Caco-2 (cell line): ENCODE data around the gene ESD. TPM values are rescaled to one million over a fixed set of nuclear protein-coding genes. Genes with fewer than 3 reads are reported as not detected.
"Not testable (repeated sequence)": the region's sequence is repeated elsewhere in the genome, so short reads cannot be mapped to it uniquely, and the experiment has no call there.

Source experiments
- BruUV-seq: library from RNA; stranded (reverse); fragments of 400-500 nt; replicated peaks from 2 replicates; lab custom pipeline; 2021; lab: Mats Ljungman, UMichigan
- CTCF ChIA-PET: fragments of 300-600 bp; sonication (Branson Sonifier 250); formaldehyde crosslinking; loops from one replicate; lab custom pipeline; 2022; ENCODE audit warnings: antibody characterized with exemption; lab: Charles Lee
- POLR2A ChIA-PET: fragments of 300-600 bp; sonication (Branson Sonifier 250); formaldehyde crosslinking; loops from one replicate; lab custom pipeline; 2022; ENCODE audit warnings: antibody characterized with exemption; lab: Charles Lee
- DNase-seq, 2 experiments: peaks; one replicate each; pipeline versions ENCODE4 v3.0.0 to v3.0.0-alpha.2; 2020 to 2022
- H3K27me3 ChIP-seq: replicated peaks from 2 replicates; pipeline ENCODE4 v1.6.0; 2011; ENCODE audit warnings: low read length; ENCODE audit not compliant: control insufficient read depth, insufficient read depth
- H3K36me3 ChIP-seq: 2 replicates; pipeline ENCODE4 v1.5.1; 2011; ENCODE audit warnings: low read length; ENCODE audit not compliant: control insufficient read depth, insufficient read depth
- H3K4me1 ChIP-seq: fragments of 250-450 bp; sonication (Bioruptor Pico); 2 replicates; pipeline ENCODE4 v1.5.1; 2020; ENCODE audit warnings: mild to moderate bottlenecking
- H3K4me3 ChIP-seq: 2 replicates; pipeline ENCODE4 v1.5.1; 2011; ENCODE audit warnings: low read depth, mild to moderate bottlenecking, control low read depth, low read length
- H3K9me3 ChIP-seq: fragments of 250-450 bp; sonication (Bioruptor Pico); 2 replicates; pipeline ENCODE4 v1.5.1; 2020; ENCODE audit warnings: mild to moderate bottlenecking, moderate library complexity
- H3K27ac Mint-ChIP-seq: one replicate; pipeline ENCODE4 v1.8.0; 2022; ENCODE audit warnings: mixed read lengths; ENCODE audit not compliant: unreplicated experiment
- H3K27me3 Mint-ChIP-seq: one replicate; pipeline ENCODE4 v1.8.0; 2022; ENCODE audit warnings: mixed read lengths; ENCODE audit not compliant: insufficient read depth, unreplicated experiment
- H3K36me3 Mint-ChIP-seq: one replicate; pipeline ENCODE4 v1.8.0; 2022; ENCODE audit warnings: mild to moderate bottlenecking, mixed read lengths; ENCODE audit not compliant: insufficient read depth, unreplicated experiment
- H3K4me1 Mint-ChIP-seq: one replicate; pipeline ENCODE4 v1.8.0; 2022; ENCODE audit warnings: low read depth, mixed read lengths; ENCODE audit not compliant: unreplicated experiment
- H3K4me3 Mint-ChIP-seq: one replicate; pipeline ENCODE4 v1.8.0; 2022; ENCODE audit warnings: mild to moderate bottlenecking, moderate library complexity, mixed read lengths; ENCODE audit not compliant: unreplicated experiment
- H3K9me3 Mint-ChIP-seq: one replicate; pipeline ENCODE4 v1.8.0; 2022; ENCODE audit warnings: mixed read lengths; ENCODE audit not compliant: unreplicated experiment
- intact Hi-C: fragments of 100-400 bp; cut with micrococcal nuclease; formaldehyde crosslinking; loops from one replicate; pipeline ENCODE4 v1.10.0; 2022; ENCODE audit not compliant: unreplicated experiment
- total RNA-seq: library from RNA; stranded (reverse); gene quantifications from 2 replicates; pipeline ENCODE4 v1.2.3, GENCODE V29; 2022
- TF ChIP-seq, protein P1 (sequence below), 2 experiments: fragments of 200-600 bp in 1 of 2; IDR thresholded peaks; 1 replicate in 1 of 2; 2 replicates in 1 of 2; pipeline versions ENCODE4 v1.5.1 to v1.8.0; 2011 to 2022; ENCODE audit warnings: antibody characterized with exemption in 1 of 2, control low read depth in 1 of 2, inconsistent platforms in 1 of 2, low read depth in 1 of 2, low read length in 1 of 2, mild to moderate bottlenecking in 1 of 2, moderate library complexity in 1 of 2; ENCODE audit not compliant: insufficient read depth in 1 of 2, severe bottlenecking in 1 of 2, unreplicated experiment in 1 of 2

Gene ESD
- total RNA-seq, 1 experiment from 2014 or later: 119 TPM

- ChIA-PET POLR2A (no interaction called here), CTCF (no interaction called here)
- H3K9me3 ChIP-seq: no peaks in the 10 kb centered on the region
- no peaks in the 10 kb centered on the region; the same call in 1 of the 2 replicates for H3K27me3 ChIP-seq
- H3K4me1 ChIP-seq: 0 out of 2 replicates have a peak, but pooled peaks cover 4% of the 10 kb centered on the region
- BruUV-seq: no TSS peak
- intact Hi-C loops: no loop called here
- H3K27ac Mint-ChIP-seq: no peak overlapping the region
- H3K9me3 Mint-ChIP-seq: no peaks in the 10 kb centered on the region
- no peaks in the 10 kb centered on the region for H3K36me3 ChIP-seq
- H3K4me1 Mint-ChIP-seq: no peaks in the 10 kb centered on the region
- H3K36me3 Mint-ChIP-seq: peaks cover 4% of the 10 kb centered on the region
- H3K27me3 Mint-ChIP-seq: no peaks in the 10 kb centered on the region
- no peak overlapping the region for H3K4me3 Mint-ChIP-seq
- no peak overlapping the region for H3K4me3 ChIP-seq
- DNase-seq: no peak
- TF ChIP-seq, protein P1, sequence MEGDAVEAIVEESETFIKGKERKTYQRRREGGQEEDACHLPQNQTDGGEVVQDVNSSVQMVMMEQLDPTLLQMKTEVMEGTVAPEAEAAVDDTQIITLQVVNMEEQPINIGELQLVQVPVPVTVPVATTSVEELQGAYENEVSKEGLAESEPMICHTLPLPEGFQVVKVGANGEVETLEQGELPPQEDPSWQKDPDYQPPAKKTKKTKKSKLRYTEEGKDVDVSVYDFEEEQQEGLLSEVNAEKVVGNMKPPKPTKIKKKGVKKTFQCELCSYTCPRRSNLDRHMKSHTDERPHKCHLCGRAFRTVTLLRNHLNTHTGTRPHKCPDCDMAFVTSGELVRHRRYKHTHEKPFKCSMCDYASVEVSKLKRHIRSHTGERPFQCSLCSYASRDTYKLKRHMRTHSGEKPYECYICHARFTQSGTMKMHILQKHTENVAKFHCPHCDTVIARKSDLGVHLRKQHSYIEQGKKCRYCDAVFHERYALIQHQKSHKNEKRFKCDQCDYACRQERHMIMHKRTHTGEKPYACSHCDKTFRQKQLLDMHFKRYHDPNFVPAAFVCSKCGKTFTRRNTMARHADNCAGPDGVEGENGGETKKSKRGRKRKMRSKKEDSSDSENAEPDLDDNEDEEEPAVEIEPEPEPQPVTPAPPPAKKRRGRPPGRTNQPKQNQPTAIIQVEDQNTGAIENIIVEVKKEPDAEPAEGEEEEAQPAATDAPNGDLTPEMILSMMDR (IDR thresholded peaks at IDR 0.05; ENCODE audit: insufficient read depth in 1 of 2, low read depth in 1 of 2, low read length in 1 of 2, severe bottlenecking in 1 of 2, unreplicated experiment in 1 of 2): no peak
Measured at GRCh38 chr13:46756977-46757376, 40.0 kb downstream of the ESD start.

- POLR2A ChIA-PET, H3K27me3 ChIP-seq, intact Hi-C loops, H3K9me3 Mint-ChIP-seq, BruUV-seq, H3K9me3 ChIP-seq, DNase-seq, H3K27me3 Mint-ChIP-seq, H3K36me3 ChIP-seq, H3K4me3 ChIP-seq, H3K27ac Mint-ChIP-seq, CTCF ChIA-PET, H3K4me1 Mint-ChIP-seq, H3K4me1 ChIP-seq, H3K4me3 Mint-ChIP-seq: not testable (repeated sequence)
- peaks cover 19% of the 10 kb centered on the region for H3K36me3 Mint-ChIP-seq
Measured at GRCh38 chr13:46755508-46755907, 41.5 kb downstream of the ESD start.

GRCh38 chr13:46754812-46755211 lies 42.1 kb downstream of the ESD start:
- H3K4me1 Mint-ChIP-seq: no peaks in the 10 kb centered on the region
- CTCF ChIA-PET: interaction anchor here (0.6 kb wide), 1 partner anchor 12 kb away, joined by 5 read pairs; no protein-coding TSS in a partner anchor

More at GRCh38 chr13:46754812-46755211, 42.1 kb downstream of the ESD start:
- intact Hi-C loops: no loop called here
- no peak for DNase-seq
- POLR2A ChIA-PET: no interaction called here
- BruUV-seq: no TSS peak
- Mint-ChIP-seq H3K4me3 (no peak overlapping the region), H3K36me3 (peaks cover 23% of the 10 kb centered on the region), H3K27me3 (no peaks in the 10 kb centered on the region), H3K9me3 (no peaks in the 10 kb centered on the region), H3K27ac (no peak overlapping the region)
- Histone ChIP-seq H3K4me3 (no peak overlapping the region), H3K4me1 (0 out of 2 replicates have a peak, but pooled peaks cover 4% of the 10 kb centered on the region), H3K9me3 (no peaks in the 10 kb centered on the region), H3K27me3 (no peaks in the 10 kb centered on the region; the same call in 1 of the 2 replicates), H3K36me3 (no peaks in the 10 kb centered on the region)
- TF ChIP-seq, protein P1 (IDR thresholded peaks at IDR 0.05; ENCODE audit: insufficient read depth in 1 of 2, low read depth in 1 of 2, low read length in 1 of 2, severe bottlenecking in 1 of 2, unreplicated experiment in 1 of 2): no peak
